DMS53 (cell line): ENCODE results near the gene ACOT6.
"Not testable (repeated sequence)": the region's sequence is repeated elsewhere in the genome, so short reads cannot be mapped to it uniquely, and the experiment has no call there.

Experiments
- DNase-seq: peaks from one replicate; lab custom pipeline; 2025; lab: John Stamatoyannopoulos, UW

ACOT6 gene

GRCh38 chr14:73599499-73599898, 12.8 kb upstream of the ACOT6 start:
- DNase-seq = no peak

GRCh38 chr14:73602994-73603393, 9.3 kb upstream of the ACOT6 start:
- DNase-seq = no peak

DNA sequence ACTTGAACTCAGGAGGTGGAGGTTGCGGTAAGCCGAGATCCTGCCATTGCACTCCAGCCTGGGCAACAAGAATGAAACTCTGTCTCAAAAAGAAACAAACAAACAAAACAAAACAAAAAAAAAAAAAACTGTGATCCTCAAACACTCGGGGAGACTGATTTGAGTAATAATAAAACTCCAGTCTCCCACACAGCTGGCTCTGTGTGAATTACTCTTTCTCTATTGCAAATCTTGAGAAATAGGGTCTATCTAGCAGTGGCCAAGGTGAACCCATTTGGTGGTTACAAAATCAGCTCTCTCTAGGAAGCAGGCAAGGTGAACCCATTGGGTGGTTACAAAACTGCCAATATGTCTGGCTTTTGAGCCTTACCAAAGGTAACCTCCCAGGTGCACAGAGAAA, 6.0 kb upstream of the ACOT6 start:
- no peak for DNase-seq

DNA sequence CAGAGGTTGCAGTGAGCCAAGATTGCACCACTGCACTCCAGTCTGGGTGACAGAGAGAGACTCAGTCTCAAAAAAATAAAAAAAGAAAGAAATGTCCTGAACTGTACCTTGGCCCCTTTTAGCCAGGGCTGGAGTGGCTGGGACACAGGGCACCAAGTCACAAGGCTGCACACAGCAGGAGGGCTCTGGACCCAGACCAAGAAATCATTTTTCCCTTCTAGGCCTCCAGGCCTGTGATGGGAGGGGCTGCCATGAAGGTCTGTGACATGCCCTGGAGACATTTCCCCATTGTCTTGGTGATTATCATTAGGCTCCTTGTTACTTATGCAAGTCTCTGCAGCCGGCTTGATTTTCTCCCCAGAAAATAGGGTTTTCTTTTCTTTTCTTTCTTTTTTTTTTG, 5.1 kb upstream of the ACOT6 start:
- DNase-seq = no peak

DNA sequence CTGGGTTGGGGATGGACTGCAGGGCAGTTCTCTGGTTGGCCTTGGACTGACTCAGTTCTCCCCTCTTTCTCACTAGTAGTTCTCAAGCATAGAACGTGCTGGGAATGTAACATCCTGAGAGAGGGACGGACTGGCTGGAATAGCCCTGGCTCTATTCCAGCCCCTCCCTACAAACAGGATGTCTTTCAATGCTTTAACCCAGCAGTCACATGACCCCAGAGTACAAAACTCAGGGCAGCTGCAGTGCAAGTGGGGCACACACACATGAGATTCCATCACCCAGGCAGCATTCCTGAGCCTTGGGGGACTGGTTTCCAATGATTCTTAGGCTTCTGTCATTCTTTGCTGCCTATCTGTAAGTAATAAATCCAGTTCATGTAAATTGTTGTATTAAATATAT, 1.6 kb upstream of the ACOT6 start:
- DNase-seq = peak; percentile 42

DNA sequence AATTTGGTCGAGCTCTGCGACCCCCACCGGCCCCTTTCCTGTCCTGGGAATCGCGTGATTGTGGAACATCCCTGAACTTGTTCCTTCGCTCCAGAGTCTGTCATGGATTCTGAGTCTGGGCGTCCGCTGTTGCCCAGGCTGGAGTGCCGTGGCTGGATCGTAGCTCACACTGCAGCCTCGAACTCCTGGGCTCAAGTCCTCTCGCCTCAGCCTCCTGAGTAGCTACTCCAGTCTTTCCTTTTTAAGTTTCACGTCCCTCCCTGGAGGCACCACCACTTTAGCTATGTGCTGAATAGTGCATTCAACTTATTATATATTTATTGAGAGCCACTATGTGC, 698 bp downstream of the ACOT6 start:
- DNase-seq = peak; percentile 65

- DNase-seq = peak; percentile 50
Observed at GRCh38 chr14:73613419-73613963, 1.2 kb downstream of the ACOT6 start.

- DNase-seq = no peak
Observed at GRCh38 chr14:73616831-73617230, 4.5 kb downstream of the ACOT6 start.

GRCh38 chr14:73619524-73619923, 7.2 kb downstream of the ACOT6 start:
- DNase-seq = no peak

DNA sequence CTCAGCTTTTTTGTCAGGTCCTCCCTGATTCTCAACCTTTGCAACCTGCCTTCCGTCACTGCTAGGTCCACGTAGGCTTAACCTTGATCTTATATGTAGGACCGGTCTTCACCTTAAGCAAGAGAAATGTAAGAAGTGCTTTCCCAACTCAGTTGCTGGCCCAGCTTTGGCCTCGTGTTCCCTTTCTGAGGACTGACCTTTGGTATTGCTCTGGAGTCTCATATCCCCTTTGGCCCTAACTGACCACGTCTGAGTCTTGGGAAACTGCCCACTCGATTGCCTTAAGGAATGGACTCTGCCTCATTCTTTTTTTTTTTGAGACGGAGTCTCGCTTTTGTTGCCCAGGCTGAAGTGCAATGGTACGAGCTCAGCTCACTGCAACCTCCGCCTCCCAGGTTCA, 8.0 kb downstream of the ACOT6 start:
- no peak for DNase-seq

- DNase-seq = no peak
Observed at GRCh38 chr14:73623504-73624054, 11.3 kb downstream of the ACOT6 start.

- DNase-seq = no peak
Observed at GRCh38 chr14:73625706-73626105, 13.4 kb downstream of the ACOT6 start.

- no peak for DNase-seq
Observed at GRCh38 chr14:73627151-73627558, 14.8 kb downstream of the ACOT6 start.

DNA sequence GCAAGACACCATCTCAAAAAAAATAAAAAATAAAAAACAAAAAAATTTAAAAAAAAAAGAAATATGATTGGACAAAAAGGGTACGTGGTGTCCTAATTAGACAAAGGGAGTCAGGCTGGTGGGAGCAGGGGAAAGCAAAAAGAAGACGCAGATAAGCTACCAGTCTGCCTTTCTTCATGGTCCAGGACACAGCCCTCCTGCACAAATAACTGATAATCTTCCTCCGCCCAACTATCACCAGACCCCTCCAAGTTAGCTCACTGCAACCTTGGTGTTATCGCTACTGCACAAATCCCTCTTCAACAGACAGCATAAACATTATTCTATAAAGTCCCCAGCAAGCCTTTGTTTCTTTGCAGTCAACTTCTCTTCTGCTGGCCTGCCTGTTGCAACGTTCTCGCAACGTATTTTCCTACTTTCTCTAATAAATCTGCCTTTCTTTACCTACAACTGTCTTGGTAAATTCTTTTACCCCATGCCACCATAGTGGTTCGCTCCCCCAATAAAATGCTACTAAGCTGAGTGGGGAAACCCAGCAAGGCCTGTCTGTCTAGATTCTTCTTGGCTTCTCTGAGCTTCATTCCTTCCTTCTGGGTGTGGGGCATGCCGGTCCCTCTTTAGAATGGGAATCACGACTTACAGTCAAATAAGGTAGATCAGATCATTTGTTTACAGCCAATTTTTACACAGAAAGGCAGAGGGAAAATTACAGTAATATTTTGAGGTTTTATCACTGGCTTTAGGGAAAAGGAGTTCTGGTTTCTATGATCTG, 17.9 kb downstream of the ACOT6 start:
- DNase-seq = no peak

DNA sequence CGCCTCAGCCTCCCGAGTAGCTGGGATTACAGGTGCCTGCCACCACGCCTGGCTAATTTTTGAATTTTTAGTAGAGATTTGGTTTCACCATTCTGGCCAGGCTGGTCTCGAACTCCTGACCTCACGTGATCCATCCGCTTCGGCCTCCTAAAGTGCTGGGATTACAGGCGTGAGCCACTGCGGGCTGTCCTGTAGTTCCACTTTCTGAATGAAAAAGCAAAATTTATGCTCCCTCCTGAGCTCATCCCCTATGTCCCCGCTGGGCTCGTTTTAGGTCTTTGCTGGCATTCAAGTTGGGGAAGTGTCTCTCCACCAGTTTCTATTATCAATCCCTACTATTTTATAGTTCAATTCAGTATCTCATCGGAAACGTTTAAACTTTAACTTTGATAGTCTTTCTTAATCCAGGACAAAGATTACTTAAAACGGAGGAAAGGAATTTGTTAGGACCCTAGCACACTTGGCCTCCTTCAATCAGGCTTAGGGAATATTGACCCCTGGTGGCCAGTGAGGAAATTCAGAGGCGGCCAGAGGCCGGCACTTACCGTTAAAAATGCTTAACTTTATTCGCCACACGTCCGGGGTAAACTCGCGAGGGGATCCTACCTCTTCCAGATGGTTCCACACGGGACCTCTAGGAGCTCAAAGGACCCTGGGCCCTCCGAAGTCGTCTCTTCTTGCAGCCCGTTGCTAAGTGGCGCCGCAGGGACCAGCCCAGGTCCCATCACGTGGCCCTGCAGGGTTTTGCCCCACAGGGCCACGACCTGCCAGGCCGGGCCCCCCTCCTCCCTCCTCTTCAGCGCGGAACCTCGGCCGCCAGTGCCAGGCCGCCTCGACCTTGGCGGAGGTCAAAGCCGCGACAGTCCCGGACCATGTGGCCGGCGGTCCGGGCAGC, 21.0 kb downstream of the ACOT6 start:
- DNase-seq = peak; percentile 76

- DNase-seq = peak; percentile 63
Observed at GRCh38 chr14:73634011-73634833, 21.9 kb downstream of the ACOT6 start.

- not testable (repeated sequence) for DNase-seq
Observed at GRCh38 chr14:73636355-73636754, 24.0 kb downstream of the ACOT6 start.

GRCh38 chr14:73637830-73638229, 25.5 kb downstream of the ACOT6 start:
- no peak for DNase-seq

DNA sequence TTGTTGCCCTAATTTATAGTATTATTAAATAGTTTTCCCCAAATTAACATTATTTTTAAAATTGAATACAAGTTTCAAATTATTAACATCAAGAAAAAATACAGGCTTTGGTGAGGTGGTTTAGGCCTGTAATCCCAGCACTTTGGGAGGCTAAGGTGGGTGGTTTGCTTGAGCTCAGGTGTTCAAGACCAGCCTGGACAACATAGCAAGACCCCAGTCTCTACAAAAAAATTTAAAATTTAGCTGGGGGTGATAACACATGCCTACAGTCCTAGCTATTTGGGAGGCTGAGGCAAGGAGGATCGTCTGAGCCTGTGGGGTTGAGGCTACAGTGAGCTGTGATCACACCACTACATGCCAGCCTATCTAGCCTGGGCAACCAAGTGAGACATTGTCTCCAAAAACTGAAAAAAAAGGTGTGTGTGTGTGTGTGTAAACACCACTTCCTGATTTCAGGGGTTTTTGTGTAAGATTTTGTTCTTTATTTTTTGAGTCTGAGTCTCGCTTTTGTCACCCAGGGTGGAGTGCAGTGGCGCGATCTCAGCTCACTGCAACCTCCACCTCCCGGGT, 28.6 kb downstream of the ACOT6 start:
- no peak for DNase-seq

DNA sequence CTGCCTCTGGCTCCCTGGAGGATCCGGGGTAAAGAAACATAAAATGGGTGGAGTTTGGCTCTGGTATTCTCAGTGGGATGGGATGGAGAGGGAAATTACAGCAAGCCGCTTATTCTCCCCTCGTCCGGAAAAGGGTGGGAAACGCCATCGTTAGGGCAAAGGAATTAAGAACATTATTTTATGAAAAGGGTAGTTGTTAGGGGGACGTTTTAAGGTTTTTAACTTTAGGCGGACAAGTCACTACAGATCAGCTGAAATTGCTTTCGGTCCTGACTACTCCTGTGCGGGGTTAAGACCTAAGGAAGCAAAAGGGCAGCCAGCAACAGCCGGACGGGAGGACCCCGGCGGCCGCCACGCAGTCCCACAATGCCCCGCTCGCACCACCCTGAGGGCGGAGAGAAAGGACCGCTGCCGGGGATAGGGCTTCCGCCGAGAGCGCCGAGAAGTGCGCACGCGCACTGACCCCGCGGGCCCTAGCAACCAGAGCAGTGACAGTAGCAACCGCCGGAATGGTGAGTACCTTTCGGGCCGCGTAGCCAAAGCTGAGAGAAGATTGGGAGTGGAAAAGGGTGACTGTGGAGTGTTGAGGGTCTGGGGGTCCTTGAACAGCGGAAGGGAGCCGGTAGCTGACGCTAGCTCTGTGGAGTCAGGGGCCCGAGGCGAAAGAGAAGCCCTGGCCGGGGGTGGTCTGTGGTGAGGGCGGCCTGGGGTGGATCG, 32.4 kb downstream of the ACOT6 start, which contains the start of gene DNAL1:
TSS of gene DNAL1 (plus strand) at position 456 of the 717 bp plus-strand sequence. CDS start at position 510, 54 bp downstream.
- DNase-seq = peak; percentile 94

- DNase-seq = peak; percentile 23
Observed at GRCh38 chr14:73645248-73645610, 32.9 kb downstream of the ACOT6 start.
